ENCODE data around the gene PPP2R5D.

The PPP2R5D gene

GRCh38 chr6:43053545-43054205 lies 69.3 kb downstream of the PPP2R5D start, which contains the start of gene CUL7:
CUL7 (minus strand) TSS chr6:43053851; CDS start chr6:43052788, 1,063 bp downstream.
- DNase-seq: peak in 54 of 56 donors; percentile 7 to 83 (median 64)

- peak in 1 of 56 donors; percentile 5 for DNase-seq
These were observed 70.0 kb downstream of the PPP2R5D start for GRCh38 chr6:43054206-43054943.

- no peak for DNase-seq
These were observed 71.6 kb downstream of the PPP2R5D start for GRCh38 chr6:43055966-43056365.

DNA sequence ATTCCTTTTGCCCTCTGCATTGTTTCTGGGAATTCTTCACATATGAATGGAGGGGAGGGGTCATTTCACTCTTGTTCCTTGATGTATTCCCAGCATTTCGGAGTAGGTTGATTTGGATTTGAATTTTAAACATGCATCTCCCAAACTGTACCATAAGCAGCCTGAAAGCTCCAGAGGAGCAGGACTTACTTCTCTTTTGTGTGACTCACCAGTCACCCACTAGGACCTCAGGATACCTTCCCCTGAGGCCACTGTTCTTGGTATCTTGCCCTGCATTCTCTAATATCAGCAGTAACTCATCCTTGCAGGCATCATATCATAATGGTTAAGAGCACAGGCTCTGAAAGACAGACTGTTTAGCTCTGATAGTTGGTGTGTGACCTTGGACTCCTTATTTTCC lies 74.2 kb downstream of the PPP2R5D start:
- DNase-seq: no peak

- DNase-seq: peak; percentile 92 to 100 (median 98)
These were observed 75.0 kb downstream of the PPP2R5D start, which contains the start of the genes KLC4 and MRPL2 for GRCh38 chr6:43059168-43060033. KLC4 (plus strand) TSS chr6:43059631; CDS start chr6:43061336, 1,705 bp downstream. MRPL2 (minus strand) TSS chr6:43059434; CDS start chr6:43059381, 53 bp downstream.

GRCh38 chr6:43060034-43060754 lies 75.8 kb downstream of the PPP2R5D start:
- DNase-seq: peak in 1 of 56 donors; percentile 31

DNA sequence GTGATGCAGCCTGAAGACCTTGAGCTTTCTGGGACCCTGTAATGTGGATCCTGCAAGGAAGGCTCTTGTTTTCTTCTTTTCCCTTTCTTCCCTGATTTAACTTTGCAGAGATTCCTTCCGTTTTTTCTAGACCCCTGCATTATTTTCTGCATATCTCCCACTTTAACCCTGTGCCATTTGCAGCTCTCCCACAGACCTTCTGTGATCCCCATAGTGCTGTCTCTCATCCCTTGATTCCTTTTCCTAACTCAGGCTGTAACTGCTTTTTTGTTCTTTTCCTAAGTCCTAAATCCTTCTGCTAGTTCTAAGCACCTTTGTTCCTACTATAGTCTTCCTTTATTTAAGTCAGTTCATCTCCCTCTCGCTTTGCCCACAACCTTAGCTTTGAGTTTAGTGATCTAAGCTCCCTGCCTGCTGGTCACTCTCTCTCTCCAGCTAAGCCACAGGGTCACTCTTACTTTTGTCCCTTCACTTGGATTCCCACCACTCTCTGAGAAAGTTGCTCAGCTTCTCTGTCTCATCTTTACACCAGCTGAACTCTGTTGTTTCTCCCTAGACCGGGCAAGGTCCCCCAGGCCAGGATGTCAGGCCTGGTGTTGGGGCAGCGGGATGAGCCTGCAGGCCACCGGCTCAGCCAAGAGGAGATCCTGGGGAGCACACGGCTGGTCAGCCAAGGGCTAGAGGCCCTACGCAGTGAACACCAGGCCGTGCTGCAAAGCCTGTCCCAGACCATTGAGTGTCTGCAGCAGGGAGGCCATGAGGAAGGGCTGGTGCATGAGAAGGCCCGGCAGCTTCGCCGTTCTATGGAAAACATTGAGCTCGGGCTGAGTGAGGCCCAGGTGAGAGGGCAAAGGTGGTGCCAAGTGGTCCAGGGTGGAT lies 76.6 kb downstream of the PPP2R5D start:
- DNase-seq: no peak

DNA sequence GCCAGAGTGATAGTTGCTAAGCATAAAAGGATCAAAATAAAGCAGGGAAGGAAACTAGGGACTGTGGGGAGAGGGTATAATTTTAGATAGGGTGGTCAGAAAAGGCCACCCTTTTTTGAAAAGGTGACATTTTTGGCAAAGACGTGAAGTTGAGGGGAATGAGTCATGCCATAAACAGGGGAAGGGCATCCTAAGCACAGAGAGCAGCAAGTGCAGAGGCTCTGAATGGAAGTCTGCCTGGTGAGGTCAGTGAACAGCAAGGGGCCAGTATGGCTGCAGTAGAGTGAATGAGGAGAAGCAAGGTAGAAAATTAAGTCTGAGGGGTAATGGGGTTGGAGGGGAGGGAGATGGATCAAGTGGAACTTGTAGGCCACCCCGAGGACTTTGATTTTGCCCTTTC lies 77.5 kb downstream of the PPP2R5D start:
- DNase-seq: no peak

Measured in amygdala (tissue), 56 donors.